Measurements from ENCODE around the gene KLF9. TPM values are rescaled to one million over a fixed set of nuclear protein-coding genes. Genes with fewer than 3 reads are reported as not detected.
"Not testable (repeated sequence)": the region's sequence is repeated elsewhere in the genome, so short reads cannot be mapped to it uniquely, and the experiment has no call there.

KLF9 gene
- total RNA-seq, 1 donor from 2014 or later = 10.3 TPM

GRCh38 chr9:70403618-70404025 is 10.8 kb downstream of the KLF9 start:
- no peak for DNase-seq

- no peak for DNase-seq
Observed at GRCh38 chr9:70403166-70403565, 11.3 kb downstream of the KLF9 start.

GRCh38 chr9:70402213-70402612 is 12.2 kb downstream of the KLF9 start:
- no peak for DNase-seq

- not testable (repeated sequence) for DNase-seq
Observed at GRCh38 chr9:70401241-70401640, 13.2 kb downstream of the KLF9 start.

- no peak for DNase-seq
Observed at GRCh38 chr9:70400107-70400892, 14.2 kb downstream of the KLF9 start.

GRCh38 chr9:70399141-70399540 is 15.3 kb downstream of the KLF9 start:
- no peak for DNase-seq

- DNase-seq = no peak
Observed at GRCh38 chr9:70398145-70398556, 16.3 kb downstream of the KLF9 start.

GRCh38 chr9:70395652-70396051 is 18.8 kb downstream of the KLF9 start:
- DNase-seq = no peak

GRCh38 chr9:70392850-70393249 is 21.6 kb downstream of the KLF9 start:
- no peak for DNase-seq

- no peak for DNase-seq
Observed at GRCh38 chr9:70392189-70392588, 22.3 kb downstream of the KLF9 start.

- no peak for DNase-seq
Observed at GRCh38 chr9:70390933-70391341, 23.5 kb downstream of the KLF9 start.

- DNase-seq = no peak
Observed at GRCh38 chr9:70389621-70390266, 24.7 kb downstream of the KLF9 start.

- no peak for DNase-seq
Observed at GRCh38 chr9:70389188-70389587, 25.3 kb downstream of the KLF9 start.

GRCh38 chr9:70387663-70388062 is 26.8 kb downstream of the KLF9 start:
- DNase-seq = no peak

- DNase-seq = no peak
Observed at GRCh38 chr9:70385426-70385825, 29.0 kb downstream of the KLF9 start.

GRCh38 chr9:70382709-70383605 is 31.5 kb downstream of the KLF9 start:
- DNase-seq = no peak

- DNase-seq = no peak
Observed at GRCh38 chr9:70382046-70382708, 32.3 kb downstream of the KLF9 start.

- DNase-seq = no peak
Observed at GRCh38 chr9:70374962-70375618, 39.4 kb downstream of the KLF9 start.

- no peak for DNase-seq
Observed at GRCh38 chr9:70367305-70367930, 47.0 kb downstream of the KLF9 start.

GRCh38 chr9:70363760-70364159 is 50.7 kb downstream of the KLF9 start:
- DNase-seq = no peak

GRCh38 chr9:70362952-70363351 is 51.5 kb downstream of the KLF9 start:
- DNase-seq = no peak

All from skin of body (tissue), 2 donors.